Tibial artery (tissue), 4 donors: ENCODE results near the gene P4HA1.

ENCODE experiments used
- DNase-seq, 2 donors: peaks; one replicate each; pipeline ENCODE4 v3.0.0-alpha.2; 2019
- H3K27ac ChIP-seq, 2 donors: fragments of 200-600 bp; sonication (generic) in 1 of 2; 1 replicate in 1 of 2; 2 replicates in 1 of 2; pipeline ENCODE4 v1.5.1; 2018 to 2019; ENCODE audit warnings: mild to moderate bottlenecking in 1 of 2
- H3K27me3 ChIP-seq, 2 donors: fragments of 200-600 bp; sonication (generic) in 1 of 2; one replicate each; pipeline versions ENCODE4 v1.5.1 to v1.6.0; 2016 to 2019
- H3K36me3 ChIP-seq, 3 donors: fragments of 200-600 bp; sonication (generic) in 2 of 3; one replicate each; pipeline ENCODE4 v1.5.1; 2016 to 2019; ENCODE audit warnings: mild to moderate bottlenecking in 2 of 3
- H3K4me1 ChIP-seq, 4 donors: fragments of 200-600 bp; sonication (generic) in 2 of 4; 1 replicate in 3 of 4; 2 replicates in 1 of 4; pipeline ENCODE4 v1.5.1; 2016 to 2019
- H3K4me3 ChIP-seq, 2 donors: fragments of 200-600 bp; sonication (generic) in 1 of 2; 1 replicate in 1 of 2; 2 replicates in 1 of 2; pipeline ENCODE4 v1.5.1; 2018 to 2019; ENCODE audit warnings: mild to moderate bottlenecking in 2 of 2
- H3K9me3 ChIP-seq, 3 donors: fragments of 200-600 bp; sonication (generic) in 1 of 3; one replicate each; pipeline ENCODE4 v1.5.1; 2016 to 2019
- intact Hi-C: fragments of 100-400 bp; cut with DNase I; formaldehyde crosslinking; loops from one replicate; pipeline ENCODE4 v1.15.0; 2023; ENCODE audit warnings: low total_unique reads
- TF ChIP-seq, protein P1 (sequence below), 2 experiments: fragments of 200-600 bp in 1 of 2; fragments of 450-650 bp in 1 of 2; IDR thresholded peaks; one replicate each; pipeline ENCODE4 v1.5.1; 2017 to 2019; ENCODE audit warnings: antibody characterized with exemption in 2 of 2, mild to moderate bottlenecking in 1 of 2, moderate library complexity in 1 of 2

The P4HA1 gene

DNA sequence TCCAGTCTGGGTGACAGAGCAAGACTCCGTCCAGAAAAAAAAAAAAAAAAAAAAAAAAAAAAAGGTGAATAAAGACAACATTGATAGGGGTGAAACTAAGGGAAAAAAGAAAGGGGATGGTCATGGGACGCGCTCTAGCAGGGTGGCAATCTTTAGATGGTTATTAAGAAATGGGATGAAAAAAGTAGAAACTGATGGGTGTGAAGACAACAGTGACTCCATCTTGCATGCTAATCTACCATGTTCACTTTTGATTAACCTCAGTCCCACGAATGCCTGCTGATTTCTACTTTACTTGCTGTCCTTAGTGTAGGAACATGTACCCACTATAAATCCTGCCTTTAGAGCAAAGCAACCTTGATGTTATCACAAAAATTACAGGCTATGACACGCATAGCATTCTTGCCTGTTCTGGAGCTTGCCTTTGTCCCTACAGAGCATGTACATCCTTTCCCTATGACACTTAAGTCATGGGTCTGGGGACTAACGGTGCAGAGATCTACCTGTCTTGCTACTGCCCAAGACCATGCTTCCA is 38.5 kb downstream of the P4HA1 start:
- Histone ChIP-seq H3K4me1 (peaks cover 0 to 22% (median 5%) of the 10 kb centered on the region in 4 donors), H3K27me3 (no peaks in the 10 kb centered on the region), H3K27ac (no peak overlapping the region), H3K4me3 (no peak overlapping the region), H3K36me3 (peaks cover 3 to 42% (median 11%) of the 10 kb centered on the region in 3 donors), H3K9me3 (no peaks in the 10 kb centered on the region)
- intact Hi-C loops, result no loop called here
- TF ChIP-seq, protein P1, sequence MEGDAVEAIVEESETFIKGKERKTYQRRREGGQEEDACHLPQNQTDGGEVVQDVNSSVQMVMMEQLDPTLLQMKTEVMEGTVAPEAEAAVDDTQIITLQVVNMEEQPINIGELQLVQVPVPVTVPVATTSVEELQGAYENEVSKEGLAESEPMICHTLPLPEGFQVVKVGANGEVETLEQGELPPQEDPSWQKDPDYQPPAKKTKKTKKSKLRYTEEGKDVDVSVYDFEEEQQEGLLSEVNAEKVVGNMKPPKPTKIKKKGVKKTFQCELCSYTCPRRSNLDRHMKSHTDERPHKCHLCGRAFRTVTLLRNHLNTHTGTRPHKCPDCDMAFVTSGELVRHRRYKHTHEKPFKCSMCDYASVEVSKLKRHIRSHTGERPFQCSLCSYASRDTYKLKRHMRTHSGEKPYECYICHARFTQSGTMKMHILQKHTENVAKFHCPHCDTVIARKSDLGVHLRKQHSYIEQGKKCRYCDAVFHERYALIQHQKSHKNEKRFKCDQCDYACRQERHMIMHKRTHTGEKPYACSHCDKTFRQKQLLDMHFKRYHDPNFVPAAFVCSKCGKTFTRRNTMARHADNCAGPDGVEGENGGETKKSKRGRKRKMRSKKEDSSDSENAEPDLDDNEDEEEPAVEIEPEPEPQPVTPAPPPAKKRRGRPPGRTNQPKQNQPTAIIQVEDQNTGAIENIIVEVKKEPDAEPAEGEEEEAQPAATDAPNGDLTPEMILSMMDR (IDR thresholded peaks at IDR 0.05), result no peak
- no peak for DNase-seq

DNA sequence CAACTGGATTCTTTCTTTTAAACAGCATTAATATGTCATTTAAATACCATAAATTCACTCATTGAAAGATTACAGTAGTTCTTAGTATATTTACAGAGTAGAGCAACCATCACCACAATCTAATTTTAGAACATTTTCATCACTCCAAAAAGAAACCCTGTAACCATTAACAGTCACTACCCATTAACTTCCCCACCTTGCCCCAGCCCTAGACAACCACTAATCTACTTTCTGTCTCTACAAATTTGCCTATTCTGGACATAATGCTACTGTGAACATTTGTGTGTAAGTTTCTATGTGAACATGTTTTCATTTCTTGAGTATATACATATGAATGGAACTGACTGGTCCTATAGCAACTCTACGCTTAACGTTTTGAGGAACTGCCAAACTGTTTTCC is 42.4 kb downstream of the P4HA1 start:
- H3K4me3 ChIP-seq, result no peak overlapping the region
- H3K4me1 ChIP-seq, result no peaks in the 10 kb centered on the region
- no peak for DNase-seq
- H3K36me3 ChIP-seq, result peaks cover 9 to 60% (median 33%) of the 10 kb centered on the region in 3 donors
- intact Hi-C loops, result no loop called here
- no peak overlapping the region for H3K27ac ChIP-seq
- H3K27me3 ChIP-seq, result no peaks in the 10 kb centered on the region
- TF ChIP-seq, protein P1 (IDR thresholded peaks at IDR 0.05), result no peak
- no peaks in the 10 kb centered on the region for H3K9me3 ChIP-seq

DNA sequence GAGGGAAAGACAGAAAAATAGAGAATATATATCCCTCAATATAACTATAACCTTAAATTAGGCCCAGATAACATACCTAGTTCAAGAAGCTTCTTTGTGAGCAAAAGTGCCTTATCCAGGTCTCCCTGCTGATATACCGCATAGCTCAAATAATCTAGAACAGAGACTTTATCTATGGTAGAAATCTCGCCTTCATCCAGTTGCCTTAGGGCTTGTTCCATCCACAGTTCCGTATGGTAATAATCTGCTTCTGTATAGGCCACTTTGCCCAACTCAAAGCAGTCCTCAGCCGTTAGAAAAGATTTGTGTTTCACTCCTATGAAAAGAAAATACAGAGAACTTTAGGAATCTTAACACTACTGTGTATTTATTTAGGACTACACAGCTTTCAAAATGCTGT is 43.4 kb downstream of the P4HA1 start:
- intact Hi-C loops, result no loop called here
- H3K4me1 ChIP-seq, result no peaks in the 10 kb centered on the region
- TF ChIP-seq, protein P1 (IDR thresholded peaks at IDR 0.05), result no peak
- no peak overlapping the region for H3K27ac ChIP-seq
- DNase-seq, result no peak
- H3K4me3 ChIP-seq, result no peak overlapping the region
- H3K9me3 ChIP-seq, result no peaks in the 10 kb centered on the region
- no peaks in the 10 kb centered on the region for H3K27me3 ChIP-seq
- H3K36me3 ChIP-seq, result peaks cover 9 to 67% (median 33%) of the 10 kb centered on the region in 3 donors

DNA sequence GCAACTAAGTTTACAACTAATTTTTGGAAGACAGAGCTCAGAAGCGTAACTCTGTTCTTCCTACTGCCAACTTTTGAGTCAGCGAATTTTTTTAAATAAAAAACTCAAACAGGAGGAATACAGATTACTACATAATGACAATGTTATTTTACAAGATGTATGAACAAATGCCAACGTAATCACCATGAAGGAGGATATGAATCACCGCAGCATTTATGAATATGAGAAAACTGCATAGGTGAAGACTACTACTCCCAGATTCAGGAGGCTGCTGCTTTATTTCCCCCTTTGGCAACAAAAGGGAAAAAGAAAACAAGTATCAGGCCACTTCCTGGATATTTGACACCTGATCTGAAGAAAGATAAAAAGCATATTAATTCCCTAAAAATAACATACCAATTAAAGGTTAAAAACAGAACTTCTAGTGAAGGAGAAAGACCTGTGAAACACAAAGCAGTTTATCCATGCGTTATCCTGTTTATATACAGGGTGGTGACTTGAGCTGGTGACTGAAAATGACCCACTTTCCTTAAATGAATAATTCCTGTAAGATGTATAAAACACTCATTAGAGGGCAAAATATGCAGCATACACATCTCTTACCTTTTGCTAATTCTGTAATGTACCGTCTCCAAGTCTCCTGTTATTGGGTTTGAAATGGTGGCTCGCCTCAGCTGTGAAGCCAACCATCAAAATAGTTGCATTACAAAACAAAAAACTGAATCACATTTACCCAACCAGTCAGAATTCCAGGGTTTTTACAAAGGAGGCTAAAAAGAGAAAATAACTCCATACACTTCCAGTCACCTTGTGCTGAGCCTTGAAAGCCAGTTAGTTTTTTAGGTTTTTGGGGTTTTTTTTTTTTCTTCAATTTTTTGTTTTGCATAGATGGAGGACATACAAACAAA is 52.0 kb downstream of the P4HA1 start:
- TF ChIP-seq, protein P1 (IDR thresholded peaks at IDR 0.05), result no peak
- Histone ChIP-seq H3K27me3 (no peaks in the 10 kb centered on the region), H3K27ac (peak overlapping the region; percentile 37 to 47), H3K4me3 (no peak overlapping the region), H3K36me3 (peaks cover under 1 to 17% (median 3%) of the 10 kb centered on the region in 3 donors), H3K9me3 (no peaks in the 10 kb centered on the region), H3K4me1 (peaks cover 0 to 28% (median 18%) of the 10 kb centered on the region in 4 donors)
- intact Hi-C loops, result no loop called here
- DNase-seq, result no peak

GRCh38 chr10:73043766-73044377 is 52.8 kb downstream of the P4HA1 start:
- Histone ChIP-seq H3K27me3 (no peaks in the 10 kb centered on the region), H3K4me1 (peaks cover 0 to 33% (median 18%) of the 10 kb centered on the region in 4 donors), H3K36me3 (peaks cover 0 to 11% (median 3%) of the 10 kb centered on the region in 3 donors), H3K9me3 (no peaks in the 10 kb centered on the region), H3K4me3 (no peak overlapping the region), H3K27ac (peak overlapping the region; percentile 37 to 47)
- TF ChIP-seq, protein P1 (IDR thresholded peaks at IDR 0.05), result no peak
- DNase-seq, result no peak
- intact Hi-C loops, result no loop called here
